Tibial nerve (tissue), 4 donors: ENCODE results near the gene PLEKHJ1.

Experiments
- EP300 ChIP-seq, 2 donors: sonication (generic); formaldehyde crosslinking; IDR thresholded peaks; one replicate each; pipeline ENCODE4 v1.6.1; 2017; ENCODE audit warnings: antibody characterized with exemption in 2 of 2, mild to moderate bottlenecking in 1 of 2
- POLR2A ChIP-seq, 2 donors: fragments of 450-650 bp; IDR thresholded peaks; one replicate each; pipeline ENCODE4 v1.6.1; 2017; ENCODE audit warnings: antibody characterized with exemption in 2 of 2, mild to moderate bottlenecking in 2 of 2, moderate library complexity in 2 of 2
- TF ChIP-seq, protein P1 (sequence below), 5 experiments: fragments of 200-600 bp in 3 of 5; fragments of 450-650 bp in 2 of 5; sonication (generic) in 3 of 5; IDR thresholded peaks; one replicate each; pipeline ENCODE4 v1.5.1; 2016 to 2019; ENCODE audit warnings: antibody characterized with exemption in 5 of 5, mild to moderate bottlenecking in 3 of 5, moderate library complexity in 2 of 5

DNA sequence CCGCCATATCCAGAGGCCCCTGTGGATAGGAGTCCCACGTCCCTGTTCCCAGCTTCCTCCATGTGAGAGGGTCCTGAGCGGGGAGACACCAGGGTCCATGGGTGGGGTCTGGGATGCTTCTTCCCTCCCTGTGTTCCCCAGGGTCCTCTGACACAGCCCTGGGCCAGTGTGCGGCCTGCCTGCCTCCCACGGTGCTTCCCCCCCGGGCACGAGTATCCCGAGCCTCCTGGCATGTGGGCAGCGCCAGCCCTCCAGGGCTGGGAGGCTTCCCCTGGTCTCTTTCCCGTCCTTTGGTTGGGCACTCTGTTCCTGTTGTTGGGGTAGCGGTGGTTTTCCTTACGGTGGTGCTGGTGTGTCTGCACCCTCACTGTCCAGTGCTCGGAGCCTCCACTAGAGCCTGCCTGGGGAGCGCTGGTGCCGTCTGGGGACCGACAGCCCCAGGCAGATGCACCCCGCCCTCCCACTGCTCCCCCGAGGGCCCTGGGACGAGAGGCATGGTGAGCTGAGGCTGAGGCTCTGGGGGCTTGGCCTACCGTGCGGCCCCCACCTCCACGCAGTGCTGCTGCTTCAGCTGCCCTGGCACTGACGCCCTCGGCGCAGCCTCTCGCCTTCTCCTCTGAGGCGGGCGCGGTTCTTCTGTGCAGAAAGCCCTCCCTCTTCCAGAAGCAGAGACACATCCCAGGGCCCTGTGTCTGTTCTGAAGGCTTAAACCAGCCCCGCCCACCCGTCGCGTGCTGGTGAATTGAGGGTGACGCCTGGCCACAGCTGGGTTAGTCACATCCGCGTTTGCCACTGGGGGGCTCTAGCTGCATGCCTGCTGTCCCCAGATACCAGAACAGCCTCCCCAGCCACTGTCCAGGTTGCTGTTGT, 27.9 kb downstream of the PLEKHJ1 start:
- TF ChIP-seq POLR2A (IDR thresholded peaks at IDR 0.05), result no peak
- TF ChIP-seq, protein P1, sequence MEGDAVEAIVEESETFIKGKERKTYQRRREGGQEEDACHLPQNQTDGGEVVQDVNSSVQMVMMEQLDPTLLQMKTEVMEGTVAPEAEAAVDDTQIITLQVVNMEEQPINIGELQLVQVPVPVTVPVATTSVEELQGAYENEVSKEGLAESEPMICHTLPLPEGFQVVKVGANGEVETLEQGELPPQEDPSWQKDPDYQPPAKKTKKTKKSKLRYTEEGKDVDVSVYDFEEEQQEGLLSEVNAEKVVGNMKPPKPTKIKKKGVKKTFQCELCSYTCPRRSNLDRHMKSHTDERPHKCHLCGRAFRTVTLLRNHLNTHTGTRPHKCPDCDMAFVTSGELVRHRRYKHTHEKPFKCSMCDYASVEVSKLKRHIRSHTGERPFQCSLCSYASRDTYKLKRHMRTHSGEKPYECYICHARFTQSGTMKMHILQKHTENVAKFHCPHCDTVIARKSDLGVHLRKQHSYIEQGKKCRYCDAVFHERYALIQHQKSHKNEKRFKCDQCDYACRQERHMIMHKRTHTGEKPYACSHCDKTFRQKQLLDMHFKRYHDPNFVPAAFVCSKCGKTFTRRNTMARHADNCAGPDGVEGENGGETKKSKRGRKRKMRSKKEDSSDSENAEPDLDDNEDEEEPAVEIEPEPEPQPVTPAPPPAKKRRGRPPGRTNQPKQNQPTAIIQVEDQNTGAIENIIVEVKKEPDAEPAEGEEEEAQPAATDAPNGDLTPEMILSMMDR (IDR thresholded peaks at IDR 0.05), result peak in 1 of 5 experiments; percentile 21
- TF ChIP-seq EP300 (IDR thresholded peaks at IDR 0.05), result no peak
